GM18520 (cell line): Measurements from ENCODE around the gene GARRE1.
"Not testable (repeated sequence)": the region's sequence is repeated elsewhere in the genome, so short reads cannot be mapped to it uniquely, and the experiment has no call there.

Experiments used
- ATAC-seq: cut with Tn5 transposase; IDR thresholded peaks from one replicate; pipeline ENCODE4 v1.9.1; 2021; ENCODE audit not compliant: unreplicated experiment

The GARRE1 gene

GRCh38 chr19:34230820-34231219 lies 23.5 kb upstream of the GARRE1 start:
- ATAC-seq: no peak

GRCh38 chr19:34231439-34231838 lies 22.9 kb upstream of the GARRE1 start:
- ATAC-seq: no peak

- no peak for ATAC-seq
These were observed 21.5 kb upstream of the GARRE1 start for GRCh38 chr19:34232566-34233481.

- no peak for ATAC-seq
These were observed 18.9 kb upstream of the GARRE1 start for GRCh38 chr19:34235425-34235940.

- ATAC-seq: no peak
These were observed 18.0 kb upstream of the GARRE1 start for GRCh38 chr19:34236035-34236987.

GRCh38 chr19:34237283-34237682 lies 17.1 kb upstream of the GARRE1 start:
- no peak for ATAC-seq

- ATAC-seq: no peak
These were observed 16.4 kb upstream of the GARRE1 start for GRCh38 chr19:34237939-34238338.

- no peak for ATAC-seq
These were observed 12.6 kb upstream of the GARRE1 start for GRCh38 chr19:34241513-34242337.

- ATAC-seq: not testable (repeated sequence)
These were observed 11.0 kb upstream of the GARRE1 start for GRCh38 chr19:34243138-34243875.

GRCh38 chr19:34243876-34244578 lies 10.3 kb upstream of the GARRE1 start:
- ATAC-seq: no peak

- no peak for ATAC-seq
These were observed 9.6 kb upstream of the GARRE1 start for GRCh38 chr19:34244611-34245299.

GRCh38 chr19:34246340-34246739 lies 8.0 kb upstream of the GARRE1 start:
- ATAC-seq: no peak

- ATAC-seq: no peak
These were observed 5.4 kb upstream of the GARRE1 start for GRCh38 chr19:34248941-34249340.

GRCh38 chr19:34253167-34253566 lies 1.2 kb upstream of the GARRE1 start:
- ATAC-seq: not testable (repeated sequence)

- ATAC-seq: not testable (repeated sequence)
These were observed 691 bp upstream of the GARRE1 start for GRCh38 chr19:34253681-34254045.

- peak; percentile 20 for ATAC-seq
These were observed 511 bp downstream of the GARRE1 start for GRCh38 chr19:34254698-34255432.

GRCh38 chr19:34255546-34255945 lies 1.2 kb downstream of the GARRE1 start:
- no peak for ATAC-seq
